Activated T-helper 1 cell treated with anti-CD3 and anti-CD28 coated beads, Interleukin-12 subunit alpha, Interleukin-12 subunit beta, Interleukin-2, Interleukin-4 antibody, amounts not matched to agents 30 ng/mL and 10 ng/mL and 1 ng/mL, durations not matched to agents 14 hours and 24 hours and 36 hours (primary cell): Measurements from ENCODE around the gene SCYL1. TPM values are rescaled to one million over a fixed set of nuclear protein-coding genes. Genes with fewer than 3 reads are reported as not detected.

Experiments used
- DNase-seq: peaks from one replicate; pipeline ENCODE4 v3.0.0; 2021; ENCODE audit warnings: low spot score
- H3K27ac Mint-ChIP-seq: one replicate; pipeline ENCODE4 v1.8.0; 2021; ENCODE audit warnings: mild to moderate bottlenecking, mixed read lengths
- H3K27me3 Mint-ChIP-seq: one replicate; pipeline ENCODE4 v1.8.0; 2022; ENCODE audit warnings: mild to moderate bottlenecking, moderate library complexity, mixed read lengths; ENCODE audit not compliant: insufficient read depth
- H3K36me3 Mint-ChIP-seq: one replicate; pipeline ENCODE4 v1.8.0; 2021; ENCODE audit warnings: low read depth, mixed read lengths
- H3K4me1 Mint-ChIP-seq: one replicate; pipeline ENCODE4 v1.8.0; 2021; ENCODE audit warnings: low read depth, mixed read lengths
- H3K4me3 Mint-ChIP-seq: one replicate; pipeline ENCODE4 v1.8.0; 2021; ENCODE audit warnings: mild to moderate bottlenecking, moderate library complexity, mixed read lengths
- H3K9me3 Mint-ChIP-seq: one replicate; pipeline ENCODE4 v1.8.0; 2021; ENCODE audit warnings: mixed read lengths
- intact Hi-C: fragments of 100-400 bp; cut with micrococcal nuclease; formaldehyde crosslinking; loops from one replicate; pipeline ENCODE4 v1.15.1; 2024
- total RNA-seq: library from RNA; stranded (reverse); gene quantifications from 2 replicates; pipeline ENCODE4 v1.2.3, GENCODE V29; 2022

Gene SCYL1
- total RNA-seq, 1 donor from 2014 or later = 103 TPM

DNA sequence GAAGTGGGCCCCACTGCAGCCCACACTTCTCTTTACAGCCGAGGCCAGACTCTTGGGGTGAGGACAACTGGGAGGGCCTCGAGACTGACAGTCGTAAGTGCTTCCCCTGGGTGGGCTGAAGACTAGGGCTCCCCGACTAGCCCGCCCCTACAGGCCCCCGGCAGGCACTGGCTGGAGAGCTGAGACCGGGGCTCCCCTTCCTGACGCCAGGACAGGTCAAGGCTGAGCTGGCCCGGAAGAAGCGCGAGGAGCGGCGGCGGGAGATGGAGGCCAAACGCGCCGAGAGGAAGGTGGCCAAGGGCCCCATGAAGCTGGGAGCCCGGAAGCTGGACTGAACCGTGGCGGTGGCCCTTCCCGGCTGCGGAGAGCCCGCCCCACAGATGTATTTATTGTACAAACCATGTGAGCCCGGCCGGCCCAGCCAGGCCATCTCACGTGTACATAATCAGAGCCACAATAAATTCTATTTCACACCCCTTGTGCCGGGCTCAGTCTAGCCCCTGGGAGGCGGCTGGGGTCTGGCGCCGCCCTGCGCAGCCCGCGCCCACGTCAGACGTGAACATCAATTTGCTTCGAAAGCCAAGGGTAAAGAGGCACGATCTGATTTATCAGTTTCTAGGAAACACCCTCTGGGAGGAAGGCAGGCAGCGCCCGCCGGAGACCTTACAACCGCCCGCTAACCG is 13.5 kb downstream of the SCYL1 start:
- no peaks in the 10 kb centered on the region for H3K9me3 Mint-ChIP-seq
- intact Hi-C loops = no loop called here
- H3K36me3 Mint-ChIP-seq = peaks cover 10% of the 10 kb centered on the region
- DNase-seq = no peak
- peaks cover 11% of the 10 kb centered on the region for H3K4me1 Mint-ChIP-seq
- H3K27ac Mint-ChIP-seq = no peak overlapping the region
- H3K27me3 Mint-ChIP-seq = no peaks in the 10 kb centered on the region
- peak overlapping the region; percentile 26 for H3K4me3 Mint-ChIP-seq

DNA sequence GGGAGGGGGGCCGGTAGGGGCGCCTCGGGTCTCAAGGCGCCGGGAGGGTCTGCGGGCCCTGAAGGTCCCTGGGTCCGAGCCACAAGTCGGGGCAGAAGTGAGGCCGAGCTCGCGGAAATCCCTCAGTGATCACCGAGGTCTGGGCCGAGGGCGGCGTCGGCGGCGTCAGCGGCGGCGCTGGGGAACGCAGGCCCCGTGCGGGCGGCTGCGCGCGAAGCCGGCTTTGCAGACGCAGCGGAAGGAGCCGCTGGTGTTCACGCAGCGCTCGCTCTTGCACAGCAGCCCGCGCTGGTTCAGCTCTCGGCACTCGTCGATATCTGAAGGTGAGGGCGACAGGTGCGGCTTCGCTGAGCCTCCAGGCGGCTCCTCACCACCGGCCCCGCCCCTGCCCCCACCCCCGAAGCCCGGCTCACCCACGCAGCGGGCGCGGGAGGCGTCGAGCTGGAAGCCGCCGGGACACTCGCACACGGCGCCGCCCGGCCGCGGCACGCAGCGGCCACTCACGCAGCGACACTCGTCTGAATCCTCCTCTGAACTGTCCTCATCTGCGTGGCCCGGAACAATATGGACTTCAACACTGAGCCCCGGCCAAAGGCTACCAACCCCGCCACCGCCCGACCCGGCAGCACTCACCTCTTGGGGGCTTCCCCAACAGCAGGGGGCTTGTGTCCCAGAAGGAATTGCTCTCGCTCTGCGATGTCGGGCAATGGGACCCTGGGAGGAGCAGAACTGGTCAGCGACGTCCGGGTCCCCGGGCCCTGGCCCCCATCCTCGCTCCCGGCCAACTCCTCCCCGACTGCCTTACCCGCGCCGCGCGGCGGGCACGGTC is 14.2 kb downstream of the SCYL1 start:
- H3K27me3 Mint-ChIP-seq = no peaks in the 10 kb centered on the region
- no peak for DNase-seq
- no peak overlapping the region for H3K27ac Mint-ChIP-seq
- H3K36me3 Mint-ChIP-seq = peaks cover 12% of the 10 kb centered on the region
- H3K4me1 Mint-ChIP-seq = peaks cover 14% of the 10 kb centered on the region
- H3K9me3 Mint-ChIP-seq = no peaks in the 10 kb centered on the region
- intact Hi-C loops = no loop called here
- H3K4me3 Mint-ChIP-seq = no peak overlapping the region

DNA sequence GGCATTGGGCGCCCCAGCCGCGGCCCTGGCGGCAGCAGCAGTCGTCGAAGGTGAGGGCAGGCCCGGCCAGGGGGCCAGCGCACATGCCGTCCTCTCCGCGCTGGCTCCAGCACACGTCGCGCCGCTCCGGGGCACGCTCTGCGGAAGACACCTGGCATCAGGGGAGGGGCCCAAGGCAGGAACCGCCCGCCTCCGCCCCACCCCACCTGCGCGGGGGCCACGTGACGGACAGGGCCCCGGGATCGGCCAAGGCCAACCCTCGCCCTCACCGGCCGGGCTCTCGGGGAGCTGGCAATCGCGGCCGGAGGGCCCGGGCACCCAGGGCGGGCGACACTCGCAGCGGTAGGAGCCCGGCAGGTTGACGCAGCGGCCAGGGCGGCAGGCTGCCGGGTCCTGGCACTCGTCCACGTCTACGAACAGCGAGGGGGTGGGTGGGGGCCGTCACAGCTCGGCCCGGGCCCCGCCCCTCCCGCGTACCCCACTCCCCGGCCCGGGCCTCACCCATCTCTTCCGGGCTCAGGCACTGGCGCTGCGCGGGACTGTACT is 14.9 kb downstream of the SCYL1 start:
- H3K9me3 Mint-ChIP-seq = no peaks in the 10 kb centered on the region
- H3K36me3 Mint-ChIP-seq = peaks cover 14% of the 10 kb centered on the region
- H3K4me1 Mint-ChIP-seq = peaks cover 21% of the 10 kb centered on the region
- DNase-seq = no peak
- intact Hi-C loops = loop anchor here (1.0 to 2.0 kb wide), 8 partner anchors 13 to 123 kb away; partner anchors contain the start of genes PCNX3, RELA, SCYL1 and ZNRD2
- peak overlapping the region; percentile 88 for H3K27ac Mint-ChIP-seq
- peak overlapping the region; percentile 85 for H3K4me3 Mint-ChIP-seq
- H3K27me3 Mint-ChIP-seq = no peaks in the 10 kb centered on the region

DNA sequence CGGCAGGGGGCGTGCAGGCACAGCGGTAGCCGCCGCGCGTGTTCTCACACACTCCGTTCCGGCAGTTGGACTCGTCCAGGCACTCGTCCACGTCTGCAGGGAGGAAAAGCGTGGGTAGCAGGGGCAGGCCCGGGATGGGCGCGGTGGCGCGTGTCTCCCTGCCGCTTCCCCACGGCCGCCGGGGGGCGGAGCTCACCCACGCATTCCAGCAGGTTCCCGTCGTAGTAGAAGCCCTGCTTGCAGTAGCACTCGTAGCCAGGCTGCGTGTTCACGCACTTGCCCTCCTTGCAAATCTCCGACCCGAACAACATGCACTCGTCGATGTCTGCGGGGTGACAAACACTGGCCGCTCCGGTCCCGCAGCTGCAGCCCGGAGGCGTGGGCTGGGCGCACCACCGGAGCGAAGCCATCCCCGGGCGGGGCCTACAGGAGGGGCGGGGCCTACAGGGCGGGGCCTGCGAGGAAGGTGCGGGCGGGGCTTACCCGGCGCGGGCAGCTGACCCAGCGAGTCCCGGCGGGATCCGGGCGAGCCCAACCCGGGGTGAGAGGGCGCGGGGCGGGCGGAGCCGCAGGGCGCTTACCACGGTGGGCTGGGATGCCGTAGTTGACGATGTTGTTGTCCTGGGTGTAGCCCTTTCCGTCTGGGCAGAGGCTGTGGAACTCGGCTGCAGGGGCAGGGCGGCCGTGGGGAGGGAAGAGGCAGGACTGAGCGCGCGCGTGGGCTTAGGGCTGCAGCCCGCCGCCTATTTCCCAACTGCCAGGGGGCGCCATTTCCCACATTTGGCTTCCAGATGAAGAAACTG is 15.6 kb downstream of the SCYL1 start:
- peak; percentile 86 for DNase-seq
- Mint-ChIP-seq H3K36me3 (peaks cover 20% of the 10 kb centered on the region), H3K27me3 (no peaks in the 10 kb centered on the region), H3K4me1 (peaks cover 28% of the 10 kb centered on the region), H3K27ac (peak overlapping the region; percentile 88), H3K4me3 (peak overlapping the region; percentile 85), H3K9me3 (no peaks in the 10 kb centered on the region)
- intact Hi-C loops = loop anchor here (1.0 to 2.0 kb wide), 8 partner anchors 13 to 122 kb away; partner anchors contain the start of genes PCNX3, RELA, SCYL1 and ZNRD2

DNA sequence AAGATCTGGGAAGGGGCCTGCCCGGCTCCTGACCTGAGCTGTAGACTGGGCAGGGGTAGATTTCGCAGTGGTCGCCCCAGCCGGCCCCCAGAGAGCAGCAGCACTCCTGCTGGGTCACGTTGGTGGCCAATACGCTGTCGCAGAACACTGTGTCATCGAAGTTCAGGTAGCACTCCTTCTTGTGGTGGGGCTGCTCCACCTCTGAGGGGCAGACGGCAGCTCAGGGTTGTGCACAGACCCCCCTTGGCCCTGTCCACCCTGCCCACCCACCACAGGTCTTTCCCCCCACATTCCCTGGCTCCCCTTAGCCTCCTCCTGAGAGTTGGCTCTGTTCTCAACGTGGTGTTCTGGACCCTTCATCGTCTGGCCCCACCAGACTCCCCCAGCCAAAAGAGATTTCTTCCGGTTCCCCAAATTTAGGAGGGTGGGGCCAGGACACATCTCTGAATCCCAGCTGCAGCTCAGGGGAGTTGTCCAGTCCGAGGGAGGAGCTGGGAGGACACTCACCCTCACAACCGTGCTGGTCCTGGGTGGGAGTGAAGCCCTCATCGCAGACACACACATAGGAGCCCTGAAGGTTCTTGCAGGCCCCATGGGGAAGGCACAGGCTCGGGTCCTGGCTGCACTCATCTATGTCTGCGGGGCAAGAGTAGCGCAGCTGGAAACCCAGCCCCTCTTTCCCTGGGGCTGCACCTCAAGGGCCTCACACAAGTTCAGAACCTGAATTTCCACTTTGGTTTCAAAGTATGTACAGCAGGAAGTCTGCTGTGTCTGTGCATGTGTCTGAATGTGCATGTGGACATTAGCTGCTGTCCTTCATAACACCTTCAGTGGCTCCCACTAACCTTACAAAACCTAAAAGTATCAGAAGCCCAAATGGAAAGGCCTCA is 16.5 kb downstream of the SCYL1 start:
- Mint-ChIP-seq H3K36me3 (peaks cover 24% of the 10 kb centered on the region), H3K4me1 (peaks cover 35% of the 10 kb centered on the region), H3K27me3 (no peaks in the 10 kb centered on the region), H3K27ac (peak overlapping the region; percentile 81), H3K4me3 (peak overlapping the region; percentile 85), H3K9me3 (no peaks in the 10 kb centered on the region)
- DNase-seq = no peak
- intact Hi-C loops = loop anchor here (2.0 kb wide), 1 partner anchor 121 kb away; the partner anchor contains the start of gene RELA

DNA sequence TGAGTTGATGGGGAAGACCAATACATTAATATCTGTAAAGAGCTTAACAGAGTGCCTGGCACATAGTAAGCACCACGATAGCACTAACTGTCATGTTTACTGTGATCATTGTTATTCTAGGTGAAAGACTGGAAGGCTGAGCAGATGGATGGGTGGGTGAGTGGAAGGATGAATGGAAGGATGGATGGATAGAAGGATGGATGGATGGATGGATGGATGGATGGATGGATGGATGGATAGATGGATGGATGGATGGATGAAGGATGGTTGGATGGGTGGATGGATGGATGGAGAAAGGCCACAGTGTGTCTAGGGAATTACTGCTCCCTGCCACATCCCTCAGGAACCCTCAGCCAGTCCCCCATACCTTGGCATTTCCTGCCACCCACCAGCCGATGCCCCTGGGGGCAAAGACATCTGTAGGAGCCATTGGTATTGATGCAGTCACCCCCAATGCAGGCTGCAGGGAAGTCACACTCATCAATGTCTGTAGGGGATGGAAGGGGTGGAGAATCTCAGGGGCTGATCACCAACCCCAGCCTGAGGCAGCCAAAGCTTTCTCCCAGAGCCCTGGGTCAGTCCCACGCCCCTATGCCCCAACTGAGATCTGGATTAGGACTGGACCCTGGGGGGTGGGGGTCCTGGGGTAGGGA is 18.0 kb downstream of the SCYL1 start:
- intact Hi-C loops = no loop called here
- peaks cover 24% of the 10 kb centered on the region for H3K36me3 Mint-ChIP-seq
- no peak overlapping the region for H3K27ac Mint-ChIP-seq
- no peak overlapping the region for H3K4me3 Mint-ChIP-seq
- no peaks in the 10 kb centered on the region for H3K9me3 Mint-ChIP-seq
- no peak for DNase-seq
- no peaks in the 10 kb centered on the region for H3K27me3 Mint-ChIP-seq
- H3K4me1 Mint-ChIP-seq = peaks cover 36% of the 10 kb centered on the region

DNA sequence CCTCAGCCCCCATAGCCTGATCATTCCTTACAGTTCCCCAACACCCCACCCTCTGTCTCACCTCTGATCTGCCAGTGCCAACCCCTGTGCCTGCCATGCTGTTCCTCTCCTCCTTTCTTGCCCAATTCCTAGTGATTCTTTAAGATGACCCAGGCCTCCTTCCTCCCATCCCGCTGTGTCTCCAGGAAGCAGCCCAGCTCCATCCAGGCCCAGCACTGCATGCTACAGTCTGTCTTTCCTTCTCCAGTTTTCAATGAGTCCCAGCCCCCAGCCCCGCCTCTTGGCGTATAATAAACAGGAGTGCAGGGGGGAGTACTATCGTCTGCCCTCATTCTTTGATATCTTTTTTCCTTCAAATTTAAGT is 21.0 kb downstream of the SCYL1 start:
- Mint-ChIP-seq H3K4me1 (peaks cover 45% of the 10 kb centered on the region), H3K9me3 (no peaks in the 10 kb centered on the region), H3K27ac (peak overlapping the region; percentile 53), H3K36me3 (peaks cover 38% of the 10 kb centered on the region), H3K27me3 (no peaks in the 10 kb centered on the region), H3K4me3 (peak overlapping the region; percentile 70)
- intact Hi-C loops = loop anchor here (1.0 kb wide), 3 partner anchors 21 to 42 kb away; partner anchors contain the start of genes SCYL1 and ZNRD2
- no peak for DNase-seq

DNA sequence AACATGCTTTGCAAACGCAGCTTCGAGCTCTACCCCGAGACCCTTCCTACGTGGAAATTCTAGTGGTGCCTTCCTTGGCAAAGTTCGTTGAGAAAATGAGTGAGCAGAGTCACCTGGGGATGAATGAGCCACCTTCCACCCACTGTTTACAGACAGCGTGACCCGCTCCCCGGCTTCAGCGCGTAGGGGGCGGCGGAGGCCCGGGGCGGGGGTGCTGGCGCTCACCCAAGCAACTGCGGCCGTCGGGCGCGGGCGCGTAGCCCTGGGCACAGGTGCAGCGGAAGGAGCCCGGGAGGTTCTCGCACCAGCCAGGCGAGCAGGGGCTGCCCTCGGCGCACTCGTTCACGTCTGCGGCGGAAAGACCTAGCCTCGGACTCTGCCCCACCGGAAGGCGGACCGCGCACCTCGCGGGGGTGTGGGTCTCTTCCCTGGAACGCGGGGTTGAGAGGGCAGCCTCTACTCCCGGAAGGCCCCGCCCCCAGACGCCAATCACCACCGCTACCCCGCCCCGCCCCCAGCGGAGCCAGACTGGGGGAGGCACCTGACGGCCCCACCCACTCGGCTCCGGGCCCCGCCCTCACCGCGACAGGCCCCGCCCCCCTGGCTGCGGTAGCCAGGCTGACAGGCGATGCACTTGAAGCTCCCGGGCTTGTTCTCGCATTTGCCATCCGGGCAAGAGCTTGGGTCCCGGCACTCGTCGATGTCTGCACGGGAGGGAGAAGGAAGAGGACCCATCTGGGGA is 21.5 kb downstream of the SCYL1 start:
- intact Hi-C loops = loop anchor here (1.0 kb wide), 3 partner anchors 21 to 42 kb away; partner anchors contain the start of genes SCYL1 and ZNRD2
- H3K27ac Mint-ChIP-seq = peak overlapping the region; percentile 79
- peaks cover 39% of the 10 kb centered on the region for H3K36me3 Mint-ChIP-seq
- peak; percentile 96 for DNase-seq
- H3K9me3 Mint-ChIP-seq = no peaks in the 10 kb centered on the region
- no peaks in the 10 kb centered on the region for H3K27me3 Mint-ChIP-seq
- H3K4me1 Mint-ChIP-seq = peaks cover 44% of the 10 kb centered on the region
- peak overlapping the region; percentile 76 for H3K4me3 Mint-ChIP-seq

DNA sequence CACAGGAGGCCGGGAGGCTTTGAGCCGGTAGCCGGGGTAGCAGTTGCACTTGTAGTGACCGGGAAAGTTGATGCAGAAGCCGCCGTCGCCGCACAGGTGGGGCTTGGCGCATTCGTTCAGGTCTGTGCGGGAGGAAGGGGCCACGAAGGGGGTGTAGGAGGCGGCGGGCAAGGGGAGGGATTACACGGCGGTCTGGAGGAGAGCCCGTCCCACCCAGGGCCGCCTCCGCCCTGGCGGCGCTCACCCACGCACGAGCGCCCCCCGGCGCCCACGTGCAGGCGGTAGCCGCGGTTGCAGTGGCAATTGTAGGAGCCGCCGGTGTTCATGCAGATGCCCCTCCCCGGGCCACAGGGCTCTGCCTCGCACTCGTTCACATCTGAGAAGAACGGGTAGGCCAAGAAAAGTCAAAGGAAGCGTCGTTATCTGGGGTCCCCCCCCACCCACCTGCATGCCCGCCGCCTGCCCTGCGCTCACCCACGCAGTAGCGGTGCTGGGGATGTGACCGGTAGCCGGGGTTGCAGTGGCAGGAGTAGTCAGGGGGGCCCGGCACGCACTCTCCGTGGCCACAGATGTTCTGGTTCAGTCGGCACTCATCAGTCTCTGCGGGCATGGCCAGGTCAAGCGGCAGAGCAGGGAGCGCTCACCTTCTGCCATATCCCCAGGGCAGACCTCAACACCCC is 22.7 kb downstream of the SCYL1 start:
- DNase-seq = no peak
- no peak overlapping the region for H3K27ac Mint-ChIP-seq
- intact Hi-C loops = no loop called here
- peaks cover 48% of the 10 kb centered on the region for H3K4me1 Mint-ChIP-seq
- H3K27me3 Mint-ChIP-seq = no peaks in the 10 kb centered on the region
- H3K9me3 Mint-ChIP-seq = no peaks in the 10 kb centered on the region
- peaks cover 50% of the 10 kb centered on the region for H3K36me3 Mint-ChIP-seq
- peak overlapping the region; percentile 8 for H3K4me3 Mint-ChIP-seq

DNA sequence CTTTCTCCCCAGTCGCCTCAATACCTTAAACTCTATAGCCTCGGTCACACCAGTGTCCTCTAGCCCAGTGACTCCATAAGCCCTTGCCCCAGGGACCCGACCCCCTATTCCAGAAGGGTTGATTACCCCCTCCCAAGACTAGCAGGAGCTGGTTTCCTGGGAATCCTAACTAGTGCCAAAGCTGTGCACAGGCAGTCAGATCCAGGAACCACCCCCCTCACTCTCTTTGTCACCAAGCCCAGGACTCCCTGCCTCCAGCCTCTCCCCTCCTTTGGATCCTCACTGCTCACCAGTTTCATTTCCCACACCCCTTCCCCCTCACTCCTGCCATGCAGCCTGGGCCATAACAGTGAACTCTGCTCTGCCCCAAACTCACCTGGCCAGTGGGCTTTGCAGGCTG is 23.5 kb downstream of the SCYL1 start:
- H3K4me1 Mint-ChIP-seq = peaks cover 50% of the 10 kb centered on the region
- peaks cover 49% of the 10 kb centered on the region for H3K36me3 Mint-ChIP-seq
- DNase-seq = no peak
- intact Hi-C loops = no loop called here
- H3K27ac Mint-ChIP-seq = peak overlapping the region; percentile 83
- H3K9me3 Mint-ChIP-seq = no peaks in the 10 kb centered on the region
- no peaks in the 10 kb centered on the region for H3K27me3 Mint-ChIP-seq
- H3K4me3 Mint-ChIP-seq = peak overlapping the region; percentile 8
